HG02642 (cell line): ENCODE measurements around the gene DHRS13.
"Not testable (repeated sequence)": the region's sequence is repeated elsewhere in the genome, so short reads cannot be mapped to it uniquely, and the experiment has no call there.

Experiments used
- ATAC-seq: cut with Tn5 transposase; IDR thresholded peaks from one replicate; pipeline ENCODE4 v1.9.1; 2021; ENCODE audit warnings: mild to moderate bottlenecking; ENCODE audit not compliant: unreplicated experiment, poor library complexity

Gene DHRS13

GRCh38 chr17:28904800-28905199, 1.9 kb upstream of the DHRS13 start:
- no peak for ATAC-seq

- not testable (repeated sequence) for ATAC-seq
These were observed 615 bp upstream of the DHRS13 start for GRCh38 chr17:28903546-28903841.

- ATAC-seq, result peak; percentile 47
These were observed 737 bp downstream of the DHRS13 start for GRCh38 chr17:28901866-28902818.

- ATAC-seq, result no peak
These were observed 1.7 kb downstream of the DHRS13 start for GRCh38 chr17:28900986-28901726.

GRCh38 chr17:28899212-28899815, 3.6 kb downstream of the DHRS13 start:
- no peak for ATAC-seq

GRCh38 chr17:28898527-28898955, 4.3 kb downstream of the DHRS13 start:
- no peak for ATAC-seq

- no peak for ATAC-seq
These were observed 4.9 kb downstream of the DHRS13 start for GRCh38 chr17:28897769-28898526.

- peak; percentile 33 for ATAC-seq
These were observed 5.8 kb downstream of the DHRS13 start, which contains the start of gene FLOT2 for GRCh38 chr17:28896884-28897768. FLOT2 (minus strand) TSS chr17:28897733; CDS start chr17:28897574, 159 bp downstream.

GRCh38 chr17:28896491-28896883, 6.4 kb downstream of the DHRS13 start:
- ATAC-seq, result no peak

GRCh38 chr17:28895794-28896447, 7.0 kb downstream of the DHRS13 start:
- ATAC-seq, result no peak

- ATAC-seq, result not testable (repeated sequence)
These were observed 9.4 kb downstream of the DHRS13 start for GRCh38 chr17:28893248-28894183.

GRCh38 chr17:28892024-28892423, 10.9 kb downstream of the DHRS13 start:
- no peak for ATAC-seq

- no peak for ATAC-seq
These were observed 11.7 kb downstream of the DHRS13 start for GRCh38 chr17:28891201-28891600.

GRCh38 chr17:28889996-28890395, 12.9 kb downstream of the DHRS13 start:
- ATAC-seq, result no peak

- no peak for ATAC-seq
These were observed 14.0 kb downstream of the DHRS13 start for GRCh38 chr17:28888832-28889231.

- no peak for ATAC-seq
These were observed 14.9 kb downstream of the DHRS13 start for GRCh38 chr17:28887871-28888471.

GRCh38 chr17:28885951-28886350, 16.9 kb downstream of the DHRS13 start:
- ATAC-seq, result no peak
